C1 segment of cervical spinal cord (tissue), 14 donors: ENCODE data around the gene ANKRD44.
"Not testable (repeated sequence)": the region's sequence is repeated elsewhere in the genome, so short reads cannot be mapped to it uniquely, and the experiment has no call there.

ENCODE experiments used
- DNase-seq, 14 donors: peaks; one replicate each; lab custom pipeline; 2025; lab: John Stamatoyannopoulos, UW

Gene ANKRD44

GRCh38 chr2:197261808-197262226 is 48.8 kb downstream of the ANKRD44 start:
- no peak for DNase-seq

GRCh38 chr2:197259470-197259999 is 51.0 kb downstream of the ANKRD44 start:
- no peak for DNase-seq

- no peak for DNase-seq
These were observed 52.0 kb downstream of the ANKRD44 start for GRCh38 chr2:197258580-197258979.

GRCh38 chr2:197256547-197257170 is 53.9 kb downstream of the ANKRD44 start:
- DNase-seq = no peak

- no peak for DNase-seq
These were observed 54.6 kb downstream of the ANKRD44 start for GRCh38 chr2:197256021-197256420.

- peak in 10 of 14 donors; percentile 23 to 66 (median 50) for DNase-seq
These were observed 55.0 kb downstream of the ANKRD44 start for GRCh38 chr2:197255543-197255942.

- DNase-seq = no peak
These were observed 55.6 kb downstream of the ANKRD44 start for GRCh38 chr2:197254776-197255530.

- no peak for DNase-seq
These were observed 59.0 kb downstream of the ANKRD44 start for GRCh38 chr2:197251576-197251975.

- DNase-seq = no peak
These were observed 59.4 kb downstream of the ANKRD44 start for GRCh38 chr2:197251163-197251562.

- no peak for DNase-seq
These were observed 60.5 kb downstream of the ANKRD44 start for GRCh38 chr2:197250084-197250397.

- no peak for DNase-seq
These were observed 61.0 kb downstream of the ANKRD44 start for GRCh38 chr2:197249381-197250083.

- DNase-seq = peak in 6 of 14 donors; percentile 16 to 47 (median 25)
These were observed 62.0 kb downstream of the ANKRD44 start for GRCh38 chr2:197248623-197249022.

GRCh38 chr2:197248001-197248401 is 62.6 kb downstream of the ANKRD44 start:
- DNase-seq = no peak

- DNase-seq = no peak
These were observed 63.5 kb downstream of the ANKRD44 start for GRCh38 chr2:197247083-197247482.

- DNase-seq = no peak
These were observed 64.5 kb downstream of the ANKRD44 start for GRCh38 chr2:197245829-197246804.

GRCh38 chr2:197244349-197244748 is 66.2 kb downstream of the ANKRD44 start:
- no peak for DNase-seq

- no peak for DNase-seq
These were observed 67.9 kb downstream of the ANKRD44 start for GRCh38 chr2:197242719-197243118.

- DNase-seq = no peak
These were observed 69.0 kb downstream of the ANKRD44 start for GRCh38 chr2:197241596-197241995.

GRCh38 chr2:197241153-197241552 is 69.4 kb downstream of the ANKRD44 start:
- no peak for DNase-seq

- no peak for DNase-seq
These were observed 70.0 kb downstream of the ANKRD44 start for GRCh38 chr2:197240421-197241041.

GRCh38 chr2:197240018-197240417 is 70.6 kb downstream of the ANKRD44 start:
- not testable (repeated sequence) for DNase-seq
